HepG2 (cell line): Measurements from ENCODE around the gene VPS4A. TPM values are rescaled to one million over a fixed set of nuclear protein-coding genes. Genes with fewer than 3 reads are reported as not detected.

Source experiments
- CEBPG ChIP-seq: IDR thresholded peaks from 2 replicates; pipeline ENCODE4 v1.6.1; 2016
- GATA4 ChIP-seq: sonication (generic); IDR thresholded peaks from 2 replicates; pipeline ENCODE4 v1.6.1; 2016; ENCODE audit warnings: antibody characterized with exemption, low read depth, borderline replicate concordance
- KDM5B ChIP-seq: sonication (generic); formaldehyde crosslinking; IDR thresholded peaks from 2 replicates; pipeline ENCODE4 v1.4.0; 2020; ENCODE audit warnings: missing genetic modification reagents, mild to moderate bottlenecking, borderline replicate concordance
- MATR3 ChIP-seq: sonication (generic); formaldehyde crosslinking; IDR thresholded peaks from 2 replicates; pipeline ENCODE4 v1.4.0; 2020; ENCODE audit warnings: missing genetic modification reagents
- MYPOP ChIP-seq: sonication (generic); formaldehyde crosslinking; IDR thresholded peaks from 2 replicates; pipeline ENCODE4 v1.8.1; 2023; ENCODE audit warnings: mild to moderate bottlenecking, moderate library complexity, missing genetic modification reagents
- NFE2 ChIP-seq: sonication (generic); formaldehyde crosslinking; IDR thresholded peaks from 2 replicates; pipeline ENCODE4 v1.4.0; 2020; ENCODE audit warnings: missing genetic modification reagents
- NFRKB ChIP-seq: fragments of 450-650 bp; IDR thresholded peaks from 2 replicates; pipeline ENCODE4 v1.6.1; 2017
- RBAK ChIP-seq: sonication (generic); formaldehyde crosslinking; IDR thresholded peaks from 2 replicates; pipeline ENCODE4 v1.5.1; 2020; ENCODE audit warnings: mild to moderate bottlenecking, missing genetic modification reagents
- RXRB ChIP-seq: IDR thresholded peaks from 2 replicates; pipeline ENCODE4 v1.6.1; 2016; ENCODE audit warnings: borderline replicate concordance, missing genetic modification reagents, missing compliant biosample characterization
- TBX3 ChIP-seq: fragments of 450-650 bp; IDR thresholded peaks from 2 replicates; pipeline ENCODE4 v1.6.1; 2017; ENCODE audit warnings: antibody characterized with exemption, mild to moderate bottlenecking, inconsistent platforms, borderline replicate concordance
- ZBTB20 ChIP-seq: sonication (generic); formaldehyde crosslinking; IDR thresholded peaks from 2 replicates; pipeline ENCODE4 v1.8.1; 2023; ENCODE audit warnings: missing genetic modification reagents, low read depth, mild to moderate bottlenecking, borderline replicate concordance
- ZFY ChIP-seq: sonication (generic); formaldehyde crosslinking; IDR thresholded peaks from 2 replicates; pipeline ENCODE4 v1.4.0; 2020; ENCODE audit warnings: missing genetic modification reagents
- ZNF20 ChIP-seq: sonication (generic); formaldehyde crosslinking; IDR thresholded peaks from 2 replicates; pipeline ENCODE4 v1.4.0; 2020; ENCODE audit warnings: mild to moderate bottlenecking, moderate library complexity, missing genetic modification reagents
- ZNF205 ChIP-seq: IDR thresholded peaks from 2 replicates; pipeline ENCODE4 v1.6.1; 2018; ENCODE audit warnings: missing biosample characterization, missing genetic modification reagents
- ZNF24 ChIP-seq: fragments of 450-650 bp; IDR thresholded peaks from 2 replicates; pipeline ENCODE4 v1.6.1; 2017; ENCODE audit warnings: antibody characterized with exemption, mild to moderate bottlenecking
- ZNF556 ChIP-seq: sonication (generic); formaldehyde crosslinking; IDR thresholded peaks from 2 replicates; pipeline ENCODE4 v1.4.0; 2020; ENCODE audit warnings: mild to moderate bottlenecking, missing genetic modification reagents, borderline replicate concordance
- ZNF562 ChIP-seq: sonication (generic); formaldehyde crosslinking; IDR thresholded peaks from 2 replicates; pipeline ENCODE4 v1.8.0; 2022; ENCODE audit warnings: missing genetic modification reagents, borderline replicate concordance
- ZNF674 ChIP-seq: sonication (generic); formaldehyde crosslinking; IDR thresholded peaks from 2 replicates; pipeline ENCODE4 v1.5.0; 2020; ENCODE audit warnings: low read depth, mild to moderate bottlenecking, missing genetic modification reagents
- ZNF768 ChIP-seq: sonication (generic); formaldehyde crosslinking; IDR thresholded peaks from 2 replicates; pipeline ENCODE4 v1.4.0; 2020; ENCODE audit warnings: missing genetic modification reagents
- polyA plus RNA-seq, 8 experiments: library from polyadenylated mRNA; depleted of rRNA in 3 of 8; stranded (reverse) in 7 of 8; unstranded in 1 of 8; fragments of >200 nt; fragmentation: Illumina TruSeq in 4 of 8; extraction: Trizol in 4 of 8; gene quantifications; 2 replicates each; pipeline versions ENCODE4 v1.2.1 to v1.2.3, GENCODE V29; 2011 to 2016; ENCODE audit warnings: low read depth in 4 of 8, missing spikeins in 1 of 8, mixed read lengths in 1 of 8; ENCODE audit not compliant: insufficient read depth in 1 of 8
- total RNA-seq, 5 experiments: library from RNA; depleted of rRNA; stranded (reverse); fragments of >200 nt; fragmentation: Illumina TruSeq; extraction: Trizol; gene quantifications; 2 replicates each; pipeline ENCODE4 v1.2.3, GENCODE V29; 2016; ENCODE audit warnings: low read depth in 1 of 5
- TF ChIP-seq, protein P1 (sequence below): sonication (generic); formaldehyde crosslinking; IDR thresholded peaks from 2 replicates; pipeline ENCODE4 v1.4.0; 2020; ENCODE audit warnings: missing genetic modification reagents, mild to moderate bottlenecking, borderline replicate concordance
- TF ChIP-seq, protein P2 (sequence below): IDR thresholded peaks from 2 replicates; pipeline ENCODE4 v1.6.1; 2016
- TF ChIP-seq, protein P3 (sequence below): sonication (generic); formaldehyde crosslinking; IDR thresholded peaks from 2 replicates; pipeline ENCODE4 v1.5.0; 2020; ENCODE audit warnings: mild to moderate bottlenecking, missing genetic modification reagents
- TF ChIP-seq, protein P4 (sequence below): sonication (generic); formaldehyde crosslinking; conservative IDR thresholded peaks from 2 replicates; pipeline ENCODE4 v1.5.0; 2020; ENCODE audit warnings: missing genetic modification reagents

Gene VPS4A
- total and polyA plus RNA-seq, 2 of the 13 experiments (the other 11 are each of a cell fraction or from before 2014, with no cell fraction given): 13.2 to 27.9 TPM

- TF ChIP-seq, protein P1, sequence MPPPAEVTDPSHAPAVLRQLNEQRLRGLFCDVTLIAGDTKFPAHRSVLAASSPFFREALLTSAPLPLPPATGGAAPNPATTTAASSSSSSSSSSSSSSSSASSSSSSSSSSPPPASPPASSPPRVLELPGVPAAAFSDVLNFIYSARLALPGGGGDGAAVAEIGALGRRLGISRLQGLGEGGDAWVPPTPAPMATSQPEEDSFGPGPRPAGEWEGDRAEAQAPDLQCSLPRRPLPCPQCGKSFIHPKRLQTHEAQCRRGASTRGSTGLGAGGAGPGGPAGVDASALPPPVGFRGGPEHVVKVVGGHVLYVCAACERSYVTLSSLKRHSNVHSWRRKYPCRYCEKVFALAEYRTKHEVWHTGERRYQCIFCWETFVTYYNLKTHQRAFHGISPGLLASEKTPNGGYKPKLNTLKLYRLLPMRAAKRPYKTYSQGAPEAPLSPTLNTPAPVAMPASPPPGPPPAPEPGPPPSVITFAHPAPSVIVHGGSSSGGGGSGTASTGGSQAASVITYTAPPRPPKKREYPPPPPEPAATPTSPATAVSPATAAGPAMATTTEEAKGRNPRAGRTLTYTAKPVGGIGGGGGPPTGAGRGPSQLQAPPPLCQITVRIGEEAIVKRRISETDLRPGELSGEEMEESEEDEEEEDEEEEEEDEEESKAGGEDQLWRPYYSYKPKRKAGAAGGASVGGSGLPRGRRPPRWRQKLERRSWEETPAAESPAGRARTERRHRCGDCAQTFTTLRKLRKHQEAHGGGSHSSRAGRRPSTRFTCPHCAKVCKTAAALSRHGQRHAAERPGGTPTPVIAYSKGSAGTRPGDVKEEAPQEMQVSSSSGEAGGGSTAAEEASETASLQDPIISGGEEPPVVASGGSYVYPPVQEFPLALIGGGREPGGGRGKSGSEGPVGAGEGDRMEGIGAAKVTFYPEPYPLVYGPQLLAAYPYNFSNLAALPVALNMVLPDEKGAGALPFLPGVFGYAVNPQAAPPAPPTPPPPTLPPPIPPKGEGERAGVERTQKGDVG: no peak; the same call in 1 of the 2 replicates
- TF ChIP-seq KDM5B (CRISPR knock-in tag): no peak
- TF ChIP-seq, protein P2, sequence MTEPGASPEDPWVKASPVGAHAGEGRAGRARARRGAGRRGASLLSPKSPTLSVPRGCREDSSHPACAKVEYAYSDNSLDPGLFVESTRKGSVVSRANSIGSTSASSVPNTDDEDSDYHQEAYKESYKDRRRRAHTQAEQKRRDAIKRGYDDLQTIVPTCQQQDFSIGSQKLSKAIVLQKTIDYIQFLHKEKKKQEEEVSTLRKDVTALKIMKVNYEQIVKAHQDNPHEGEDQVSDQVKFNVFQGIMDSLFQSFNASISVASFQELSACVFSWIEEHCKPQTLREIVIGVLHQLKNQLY: no peak
- no peak for TF ChIP-seq ZBTB20 (CRISPR knock-in tag)
- TF ChIP-seq ZNF20: no peak
- TF ChIP-seq, protein P3, sequence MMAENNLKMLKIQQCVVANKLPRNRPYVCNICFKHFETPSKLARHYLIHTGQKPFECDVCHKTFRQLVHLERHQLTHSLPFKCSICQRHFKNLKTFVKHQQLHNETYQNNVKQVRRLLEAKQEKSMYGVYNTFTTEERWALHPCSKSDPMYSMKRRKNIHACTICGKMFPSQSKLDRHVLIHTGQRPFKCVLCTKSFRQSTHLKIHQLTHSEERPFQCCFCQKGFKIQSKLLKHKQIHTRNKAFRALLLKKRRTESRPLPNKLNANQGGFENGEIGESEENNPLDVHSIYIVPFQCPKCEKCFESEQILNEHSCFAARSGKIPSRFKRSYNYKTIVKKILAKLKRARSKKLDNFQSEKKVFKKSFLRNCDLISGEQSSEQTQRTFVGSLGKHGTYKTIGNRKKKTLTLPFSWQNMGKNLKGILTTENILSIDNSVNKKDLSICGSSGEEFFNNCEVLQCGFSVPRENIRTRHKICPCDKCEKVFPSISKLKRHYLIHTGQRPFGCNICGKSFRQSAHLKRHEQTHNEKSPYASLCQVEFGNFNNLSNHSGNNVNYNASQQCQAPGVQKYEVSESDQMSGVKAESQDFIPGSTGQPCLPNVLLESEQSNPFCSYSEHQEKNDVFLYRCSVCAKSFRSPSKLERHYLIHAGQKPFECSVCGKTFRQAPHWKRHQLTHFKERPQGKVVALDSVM (CRISPR knock-in tag): 0 out of 2 replicates have a peak, but pooled peaks have one; percentile 17
- TF ChIP-seq CEBPG (CRISPR knock-in tag): peak; percentile 63
- no peak for TF ChIP-seq NFE2 (CRISPR knock-in tag)
- TF ChIP-seq MYPOP (CRISPR knock-in tag): 0 out of 2 replicates have a peak, but pooled peaks have one; percentile 67
- no peak for TF ChIP-seq GATA4
- TF ChIP-seq MATR3 (CRISPR knock-in tag): no peak
- TF ChIP-seq ZNF674 (CRISPR knock-in tag): no peak
- TF ChIP-seq RXRB: peak; percentile 88
- no peak for TF ChIP-seq ZNF768 (CRISPR knock-in tag)
- TF ChIP-seq ZNF562 (CRISPR knock-in tag): no peak
- TF ChIP-seq NFRKB: no peak
- no peak for TF ChIP-seq ZNF205
- TF ChIP-seq TBX3: no peak
- TF ChIP-seq RBAK: no peak
- no peak for TF ChIP-seq ZNF24
- TF ChIP-seq, protein P4, sequence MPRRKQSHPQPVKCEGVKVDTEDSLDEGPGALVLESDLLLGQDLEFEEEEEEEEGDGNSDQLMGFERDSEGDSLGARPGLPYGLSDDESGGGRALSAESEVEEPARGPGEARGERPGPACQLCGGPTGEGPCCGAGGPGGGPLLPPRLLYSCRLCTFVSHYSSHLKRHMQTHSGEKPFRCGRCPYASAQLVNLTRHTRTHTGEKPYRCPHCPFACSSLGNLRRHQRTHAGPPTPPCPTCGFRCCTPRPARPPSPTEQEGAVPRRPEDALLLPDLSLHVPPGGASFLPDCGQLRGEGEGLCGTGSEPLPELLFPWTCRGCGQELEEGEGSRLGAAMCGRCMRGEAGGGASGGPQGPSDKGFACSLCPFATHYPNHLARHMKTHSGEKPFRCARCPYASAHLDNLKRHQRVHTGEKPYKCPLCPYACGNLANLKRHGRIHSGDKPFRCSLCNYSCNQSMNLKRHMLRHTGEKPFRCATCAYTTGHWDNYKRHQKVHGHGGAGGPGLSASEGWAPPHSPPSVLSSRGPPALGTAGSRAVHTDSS (CRISPR knock-in tag): no peak
- peak; percentile 78; the same call in 1 of the 2 replicates for TF ChIP-seq ZNF556
- TF ChIP-seq ZFY (CRISPR knock-in tag): peak; percentile 65; the same call in 1 of the 2 replicates
Observed at GRCh38 chr16:69326172-69326873, 15.2 kb downstream of the VPS4A start (continued).
